ENCODE measurements around the gene ZFHX2. TPM values are rescaled to one million over a fixed set of nuclear protein-coding genes. Genes with fewer than 3 reads are reported as not detected.

The ZFHX2 gene
- total RNA-seq, 1 donor from 2014 or later = 0.90 TPM

DNA sequence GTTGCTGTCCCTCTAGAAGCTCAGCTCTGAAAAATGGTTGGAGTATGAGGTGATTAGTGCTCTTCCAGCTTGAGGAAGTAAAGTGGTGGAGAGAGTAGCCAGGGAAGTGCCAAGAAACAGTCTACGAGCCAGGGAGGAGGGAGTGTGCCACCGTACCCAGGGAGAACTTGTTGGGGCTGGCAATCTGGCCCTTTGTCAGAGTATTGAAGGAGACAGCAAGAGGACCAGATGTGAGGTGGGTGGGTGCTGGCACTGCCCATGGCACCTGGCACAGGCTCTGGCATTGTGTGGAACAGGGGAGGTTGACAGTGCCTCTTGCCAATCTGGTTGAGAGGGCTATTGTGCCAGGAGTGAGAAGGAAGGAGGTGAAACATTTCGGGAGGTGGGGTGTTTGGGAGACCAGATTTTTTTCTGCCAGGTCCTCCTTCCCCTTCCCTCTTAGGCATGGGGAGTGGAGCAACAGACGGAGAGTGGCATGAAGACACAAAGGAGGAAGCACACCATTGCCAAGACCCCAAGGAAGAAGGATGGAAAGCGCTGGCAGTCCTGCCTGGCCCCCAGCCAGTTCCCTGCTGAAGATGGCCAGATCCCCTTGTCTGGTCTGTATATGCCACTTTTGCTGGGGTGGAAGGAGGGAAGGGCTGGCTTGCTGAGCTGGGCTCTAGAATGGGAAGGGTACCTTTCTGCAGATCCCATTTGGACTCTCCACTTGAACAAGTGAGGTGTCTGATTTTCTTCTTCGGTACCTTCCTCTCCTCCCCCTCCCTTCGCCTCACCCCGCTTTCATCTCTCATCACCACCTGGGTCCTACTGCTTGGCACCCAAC, 37.5 kb downstream of the ZFHX2 start:
- H2AFZ ChIP-seq (replicated peaks) = no peak overlapping the region
- TF ChIP-seq EZH2 (IDR thresholded peaks at IDR 0.05) = no peak
- TF ChIP-seq EZH2phosphoT487 (IDR thresholded peaks at IDR 0.05) = no peak
- TF ChIP-seq, protein P1, sequence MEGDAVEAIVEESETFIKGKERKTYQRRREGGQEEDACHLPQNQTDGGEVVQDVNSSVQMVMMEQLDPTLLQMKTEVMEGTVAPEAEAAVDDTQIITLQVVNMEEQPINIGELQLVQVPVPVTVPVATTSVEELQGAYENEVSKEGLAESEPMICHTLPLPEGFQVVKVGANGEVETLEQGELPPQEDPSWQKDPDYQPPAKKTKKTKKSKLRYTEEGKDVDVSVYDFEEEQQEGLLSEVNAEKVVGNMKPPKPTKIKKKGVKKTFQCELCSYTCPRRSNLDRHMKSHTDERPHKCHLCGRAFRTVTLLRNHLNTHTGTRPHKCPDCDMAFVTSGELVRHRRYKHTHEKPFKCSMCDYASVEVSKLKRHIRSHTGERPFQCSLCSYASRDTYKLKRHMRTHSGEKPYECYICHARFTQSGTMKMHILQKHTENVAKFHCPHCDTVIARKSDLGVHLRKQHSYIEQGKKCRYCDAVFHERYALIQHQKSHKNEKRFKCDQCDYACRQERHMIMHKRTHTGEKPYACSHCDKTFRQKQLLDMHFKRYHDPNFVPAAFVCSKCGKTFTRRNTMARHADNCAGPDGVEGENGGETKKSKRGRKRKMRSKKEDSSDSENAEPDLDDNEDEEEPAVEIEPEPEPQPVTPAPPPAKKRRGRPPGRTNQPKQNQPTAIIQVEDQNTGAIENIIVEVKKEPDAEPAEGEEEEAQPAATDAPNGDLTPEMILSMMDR (IDR thresholded peaks at IDR 0.05) = no peak
- H3K4me3 ChIP-seq = no peak overlapping the region
- no peaks in the 10 kb centered on the region for H3K79me2 ChIP-seq (ENCODE audit: low read depth)
- peaks cover 6% of the 10 kb centered on the region for H3K27me3 Mint-ChIP-seq (ENCODE audit: insufficient read depth, low read depth)
- no peak overlapping the region for H3K4me3 Mint-ChIP-seq
- H3K27ac ChIP-seq = no peak overlapping the region
- no peaks in the 10 kb centered on the region for H3K36me3 Mint-ChIP-seq
- no peaks in the 10 kb centered on the region for H3K36me3 ChIP-seq
- no peak overlapping the region for H3K9ac ChIP-seq
- H3K9me3 Mint-ChIP-seq = no peaks in the 10 kb centered on the region
- peaks cover 13% of the 10 kb centered on the region for H3K4me1 Mint-ChIP-seq
- H3K4me1 ChIP-seq = peaks cover 15% of the 10 kb centered on the region
- H3F3A ChIP-seq (ENCODE audit: low read depth) = peaks cover 11% of the 10 kb centered on the region
- H4K20me1 ChIP-seq (ENCODE audit: low read depth) = no peaks in the 10 kb centered on the region
- H3K27ac Mint-ChIP-seq = no peak overlapping the region
- H3K4me2 ChIP-seq = no peak overlapping the region
- H3K27me3 ChIP-seq = no peaks in the 10 kb centered on the region
- DNase-seq (ENCODE audit: low spot score) = no peak
- H3K9me3 ChIP-seq (ENCODE audit: low read depth) = no peaks in the 10 kb centered on the region

DNA sequence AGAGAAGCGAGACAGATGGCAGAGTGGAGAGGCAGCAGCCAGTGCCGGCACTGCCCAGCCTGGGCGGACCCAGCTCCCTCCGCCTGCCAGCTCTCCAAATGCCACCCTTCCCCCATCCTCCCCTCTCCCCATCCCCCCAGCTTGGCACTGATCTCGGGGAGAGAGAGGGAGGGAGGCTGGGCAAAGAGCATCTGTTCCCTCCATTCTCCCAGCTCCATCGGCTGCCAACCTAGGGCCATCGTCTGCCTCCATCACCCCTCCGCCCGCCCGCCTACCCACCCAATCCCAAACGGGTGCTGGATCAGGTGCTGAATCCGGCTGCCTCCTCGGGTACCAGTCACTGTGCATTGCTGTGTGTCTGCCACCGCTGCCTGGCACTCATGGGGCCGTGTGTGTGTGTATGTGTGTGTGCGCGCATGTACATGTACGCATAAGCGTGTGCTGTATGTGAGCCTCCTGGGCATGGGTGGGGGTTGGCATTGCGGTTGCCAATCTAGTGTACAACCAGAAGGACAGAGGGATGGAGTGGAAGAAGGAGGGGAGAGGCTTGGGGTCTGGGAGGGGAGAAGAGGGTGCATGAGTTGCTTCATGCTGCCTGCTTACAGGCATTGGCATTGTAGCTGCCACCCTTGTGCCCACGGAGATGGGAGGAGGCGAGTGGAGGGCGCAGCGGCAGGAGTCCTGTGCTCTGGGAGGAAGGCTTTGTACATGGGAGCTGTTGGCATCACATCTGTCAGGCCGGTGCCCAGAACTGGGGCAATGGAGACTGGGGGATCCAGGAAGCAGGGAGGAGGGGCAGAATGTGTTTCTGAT, 38.4 kb downstream of the ZFHX2 start:
- Histone ChIP-seq H3K4me2 (no peak overlapping the region), H3K27ac (no peak overlapping the region), H3K9ac (no peak overlapping the region)

DNA sequence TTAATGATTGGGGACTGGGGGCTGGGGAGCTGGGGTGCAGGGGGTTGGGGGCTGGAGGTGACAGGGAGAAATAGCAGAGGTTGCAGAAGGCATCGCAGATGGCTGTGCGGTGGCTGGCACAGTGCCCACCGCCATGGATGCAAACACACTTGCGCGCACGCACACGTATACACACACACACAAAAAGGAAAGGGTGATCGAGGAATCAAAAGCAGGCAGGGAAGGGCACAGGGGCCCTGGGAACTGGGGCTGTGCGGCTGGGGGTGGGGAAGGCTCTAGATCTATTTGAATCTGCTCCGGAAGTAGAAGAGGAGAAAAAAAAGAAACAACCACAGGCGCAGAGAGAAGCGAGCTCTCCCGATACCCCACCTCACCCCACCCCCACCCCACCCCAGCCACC, 39.4 kb downstream of the ZFHX2 start:
- Histone ChIP-seq H3K4me2 (no peak overlapping the region), H3K9me3 (ENCODE audit: low read depth) (no peaks in the 10 kb centered on the region), H3F3A (ENCODE audit: low read depth) (no peaks in the 10 kb centered on the region), H3K4me1 (no peaks in the 10 kb centered on the region), H3K27me3 (no peaks in the 10 kb centered on the region), H3K4me3 (no peak overlapping the region), H2AFZ (replicated peaks) (no peak overlapping the region), H3K27ac (no peak overlapping the region), H3K79me2 (ENCODE audit: low read depth) (no peaks in the 10 kb centered on the region), H3K36me3 (no peaks in the 10 kb centered on the region), H4K20me1 (ENCODE audit: low read depth) (no peaks in the 10 kb centered on the region), H3K9ac (no peak overlapping the region)
- H3K9me3 Mint-ChIP-seq = no peaks in the 10 kb centered on the region
- no peak for DNase-seq (ENCODE audit: low spot score)
- no peaks in the 10 kb centered on the region for H3K36me3 Mint-ChIP-seq
- no peak overlapping the region for H3K27ac Mint-ChIP-seq
- H3K4me1 Mint-ChIP-seq = no peaks in the 10 kb centered on the region
- peaks cover 4% of the 10 kb centered on the region for H3K27me3 Mint-ChIP-seq (ENCODE audit: insufficient read depth, low read depth)
- no peak for TF ChIP-seq EZH2 (IDR thresholded peaks at IDR 0.05)
- no peak overlapping the region for H3K4me3 Mint-ChIP-seq

More for the DNA sequence above, 38.4 kb downstream of the ZFHX2 start:
- Histone ChIP-seq H3K9me3 (ENCODE audit: low read depth) (no peaks in the 10 kb centered on the region), H3K4me1 (peaks cover 7% of the 10 kb centered on the region), H4K20me1 (ENCODE audit: low read depth) (no peaks in the 10 kb centered on the region), H3K36me3 (no peaks in the 10 kb centered on the region), H3K4me3 (no peak overlapping the region), H3F3A (ENCODE audit: low read depth) (peaks cover 4% of the 10 kb centered on the region), H2AFZ (replicated peaks) (no peak overlapping the region), H3K79me2 (ENCODE audit: low read depth) (no peaks in the 10 kb centered on the region), H3K27me3 (no peaks in the 10 kb centered on the region)
- no peak for TF ChIP-seq EZH2 (IDR thresholded peaks at IDR 0.05)
- TF ChIP-seq, protein P1 (IDR thresholded peaks at IDR 0.05) = no peak
- TF ChIP-seq EZH2phosphoT487 (IDR thresholded peaks at IDR 0.05) = no peak
- H3K4me1 Mint-ChIP-seq = peaks cover 5% of the 10 kb centered on the region
- H3K27me3 Mint-ChIP-seq (ENCODE audit: insufficient read depth, low read depth) = peaks cover 4% of the 10 kb centered on the region
- no peaks in the 10 kb centered on the region for H3K36me3 Mint-ChIP-seq
- H3K9me3 Mint-ChIP-seq = no peaks in the 10 kb centered on the region
- no peak overlapping the region for H3K27ac Mint-ChIP-seq
- DNase-seq (ENCODE audit: low spot score) = no peak
- H3K4me3 Mint-ChIP-seq = no peak overlapping the region

Data from neural progenitor cell (in vitro differentiated cells).